HepG2 (cell line): ENCODE results near the gene JMJD6. TPM values are rescaled to one million over a fixed set of nuclear protein-coding genes. Genes with fewer than 3 reads are reported as not detected.

Experiments used
- CBX5 ChIP-seq: sonication (generic); formaldehyde crosslinking; IDR thresholded peaks from 2 replicates; pipeline ENCODE4 v1.4.0; 2020; ENCODE audit warnings: missing genetic modification reagents, borderline replicate concordance
- FOSL2 ChIP-seq: sonication (generic); formaldehyde crosslinking; IDR thresholded peaks from 2 replicates; pipeline ENCODE4 v1.4.0; 2020; ENCODE audit warnings: missing genetic modification reagents
- GFI1 ChIP-seq: sonication (generic); formaldehyde crosslinking; IDR thresholded peaks from 2 replicates; pipeline ENCODE4 v1.5.0; 2020; ENCODE audit warnings: missing genetic modification reagents, mild to moderate bottlenecking, borderline replicate concordance
- JUN ChIP-seq: sonication (generic); formaldehyde crosslinking; IDR thresholded peaks from 2 replicates; pipeline ENCODE4 v1.4.0; 2020; ENCODE audit warnings: mild to moderate bottlenecking, missing genetic modification reagents
- PHF5A ChIP-seq: IDR thresholded peaks from one replicate; pipeline ENCODE4 v1.6.1; 2018; ENCODE audit warnings: low read depth, missing genetic modification reagents; ENCODE audit not compliant: unreplicated experiment
- SMAD9 ChIP-seq: sonication (generic); formaldehyde crosslinking; IDR thresholded peaks from 2 replicates; pipeline ENCODE4 v1.5.1; 2020; ENCODE audit warnings: mild to moderate bottlenecking, missing genetic modification reagents
- ZBTB3 ChIP-seq: sonication (generic); formaldehyde crosslinking; IDR thresholded peaks from 2 replicates; pipeline ENCODE4 v1.4.0; 2020; ENCODE audit warnings: low read depth, mild to moderate bottlenecking, moderate library complexity, missing genetic modification reagents, borderline replicate concordance
- ZFP82 ChIP-seq: sonication (generic); formaldehyde crosslinking; IDR thresholded peaks from 2 replicates; pipeline ENCODE4 v1.5.1; 2020; ENCODE audit warnings: mild to moderate bottlenecking, missing genetic modification reagents, borderline replicate concordance
- ZNF263 ChIP-seq: sonication (generic); formaldehyde crosslinking; IDR thresholded peaks from 2 replicates; pipeline ENCODE4 v1.4.0; 2020; ENCODE audit warnings: missing genetic modification reagents
- polyA plus RNA-seq, 8 experiments: library from polyadenylated mRNA; depleted of rRNA in 3 of 8; stranded (reverse) in 7 of 8; unstranded in 1 of 8; fragments of >200 nt; fragmentation: Illumina TruSeq in 4 of 8; extraction: Trizol in 4 of 8; gene quantifications; 2 replicates each; pipeline versions ENCODE4 v1.2.1 to v1.2.3, GENCODE V29; 2011 to 2016; ENCODE audit warnings: low read depth in 4 of 8, missing spikeins in 1 of 8, mixed read lengths in 1 of 8; ENCODE audit not compliant: insufficient read depth in 1 of 8
- total RNA-seq, 5 experiments: library from RNA; depleted of rRNA; stranded (reverse); fragments of >200 nt; fragmentation: Illumina TruSeq; extraction: Trizol; gene quantifications; 2 replicates each; pipeline ENCODE4 v1.2.3, GENCODE V29; 2016; ENCODE audit warnings: low read depth in 1 of 5
- TF ChIP-seq, protein P1 (sequence below): sonication (generic); formaldehyde crosslinking; IDR thresholded peaks from 2 replicates; pipeline ENCODE4 v1.5.0; 2020; ENCODE audit warnings: mild to moderate bottlenecking, missing genetic modification reagents, borderline replicate concordance
- TF ChIP-seq, protein P2 (sequence below), 2 experiments: sonication (generic) in 1 of 2; formaldehyde crosslinking in 1 of 2; IDR thresholded peaks; 2 replicates each; pipeline versions ENCODE4 v1.6.1 to v1.9.0; 2014 to 2022; ENCODE audit warnings: antibody characterized with exemption in 1 of 2, borderline replicate concordance in 1 of 2, inconsistent platforms in 1 of 2, low read depth in 1 of 2, missing genetic modification reagents in 1 of 2

JMJD6 gene
- total and polyA plus RNA-seq, 2 of the 13 experiments (the other 11 are each of a cell fraction or from before 2014, with no cell fraction given): 33.6 to 41.0 TPM

DNA sequence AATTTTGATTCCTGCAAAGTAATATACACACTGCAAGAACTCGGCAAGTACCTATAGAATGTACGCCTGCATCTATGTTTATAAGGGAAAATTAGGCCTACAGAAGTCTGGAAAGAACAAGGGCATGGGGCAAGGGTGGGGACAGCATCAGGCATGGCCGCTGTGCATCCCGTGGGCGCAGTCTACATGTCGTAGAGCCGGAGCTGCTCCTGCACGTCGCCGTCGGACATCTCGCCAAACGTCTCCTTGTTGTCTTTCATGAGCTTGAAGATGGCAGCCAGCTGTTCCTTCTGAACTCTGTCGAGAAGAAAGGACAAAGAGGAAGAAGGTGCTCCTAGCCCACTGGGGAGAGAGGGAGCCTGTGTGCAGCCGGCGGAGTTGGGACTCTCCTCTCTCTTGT is 49.0 kb downstream of the JMJD6 start (continued):
- TF ChIP-seq ZBTB3 (no peak), FOSL2 (CRISPR knock-in tag) (no peak), GFI1 (no peak), JUN (no peak), CBX5 (CRISPR knock-in tag) (no peak), ZNF263 (CRISPR knock-in tag) (no peak), SMAD9 (CRISPR knock-in tag) (no peak), ZFP82 (no peak), PHF5A (CRISPR knock-in tag) (no peak)
- TF ChIP-seq, protein P1, sequence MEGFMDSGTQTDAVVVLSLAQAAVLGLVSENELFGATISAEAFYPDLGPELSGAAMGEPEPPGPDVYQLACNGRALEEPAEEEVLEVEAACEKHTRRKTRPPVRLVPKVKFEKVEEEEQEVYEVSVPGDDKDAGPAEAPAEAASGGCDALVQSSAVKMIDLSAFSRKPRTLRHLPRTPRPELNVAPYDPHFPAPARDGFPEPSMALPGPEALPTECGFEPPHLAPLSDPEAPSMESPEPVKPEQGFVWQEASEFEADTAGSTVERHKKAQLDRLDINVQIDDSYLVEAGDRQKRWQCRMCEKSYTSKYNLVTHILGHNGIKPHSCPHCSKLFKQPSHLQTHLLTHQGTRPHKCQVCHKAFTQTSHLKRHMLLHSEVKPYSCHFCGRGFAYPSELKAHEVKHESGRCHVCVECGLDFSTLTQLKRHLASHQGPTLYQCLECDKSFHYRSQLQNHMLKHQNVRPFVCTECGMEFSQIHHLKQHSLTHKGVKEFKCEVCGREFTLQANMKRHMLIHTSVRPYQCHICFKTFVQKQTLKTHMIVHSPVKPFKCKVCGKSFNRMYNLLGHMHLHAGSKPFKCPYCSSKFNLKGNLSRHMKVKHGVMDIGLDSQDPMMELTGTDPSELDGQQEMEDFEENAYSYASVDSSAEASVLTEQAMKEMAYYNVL: no peak
- TF ChIP-seq, protein P2, sequence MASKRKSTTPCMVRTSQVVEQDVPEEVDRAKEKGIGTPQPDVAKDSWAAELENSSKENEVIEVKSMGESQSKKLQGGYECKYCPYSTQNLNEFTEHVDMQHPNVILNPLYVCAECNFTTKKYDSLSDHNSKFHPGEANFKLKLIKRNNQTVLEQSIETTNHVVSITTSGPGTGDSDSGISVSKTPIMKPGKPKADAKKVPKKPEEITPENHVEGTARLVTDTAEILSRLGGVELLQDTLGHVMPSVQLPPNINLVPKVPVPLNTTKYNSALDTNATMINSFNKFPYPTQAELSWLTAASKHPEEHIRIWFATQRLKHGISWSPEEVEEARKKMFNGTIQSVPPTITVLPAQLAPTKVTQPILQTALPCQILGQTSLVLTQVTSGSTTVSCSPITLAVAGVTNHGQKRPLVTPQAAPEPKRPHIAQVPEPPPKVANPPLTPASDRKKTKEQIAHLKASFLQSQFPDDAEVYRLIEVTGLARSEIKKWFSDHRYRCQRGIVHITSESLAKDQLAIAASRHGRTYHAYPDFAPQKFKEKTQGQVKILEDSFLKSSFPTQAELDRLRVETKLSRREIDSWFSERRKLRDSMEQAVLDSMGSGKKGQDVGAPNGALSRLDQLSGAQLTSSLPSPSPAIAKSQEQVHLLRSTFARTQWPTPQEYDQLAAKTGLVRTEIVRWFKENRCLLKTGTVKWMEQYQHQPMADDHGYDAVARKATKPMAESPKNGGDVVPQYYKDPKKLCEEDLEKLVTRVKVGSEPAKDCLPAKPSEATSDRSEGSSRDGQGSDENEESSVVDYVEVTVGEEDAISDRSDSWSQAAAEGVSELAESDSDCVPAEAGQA (IDR thresholded peaks at IDR 0.05; ENCODE audit: low read depth): no peak
- TF ChIP-seq, protein P2 (CRISPR knock-in tag; IDR thresholded peaks at IDR 0.05; ENCODE audit: borderline replicate concordance): no peak
